ENCODE measurements around the gene TRIM2.

TRIM2 gene

DNA sequence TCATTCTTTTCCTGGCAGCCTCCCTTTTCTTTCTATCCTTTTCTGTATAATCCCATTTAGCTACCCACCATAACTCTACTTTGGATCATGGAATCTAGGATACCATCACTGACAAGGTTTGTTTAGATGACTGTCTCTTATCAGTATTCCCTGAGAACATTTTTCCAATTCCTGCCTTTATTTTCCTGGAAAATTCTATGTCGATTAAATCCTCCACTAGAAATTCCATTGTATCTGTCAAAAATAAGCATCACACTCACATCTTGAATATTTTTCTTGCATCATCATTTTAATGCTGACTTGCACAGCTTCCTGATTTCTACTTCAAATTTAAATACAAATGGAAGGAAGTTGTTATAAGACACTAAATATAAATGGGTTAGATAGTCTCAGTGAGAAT is 20.2 kb downstream of the TRIM2 start:
- no peak for DNase-seq

GRCh38 chr4:153227469-153228075 is 23.3 kb downstream of the TRIM2 start:
- DNase-seq: no peak

- DNase-seq: no peak
Measured at GRCh38 chr4:153228512-153229140, 24.4 kb downstream of the TRIM2 start.

GRCh38 chr4:153229545-153229944 is 25.3 kb downstream of the TRIM2 start:
- DNase-seq: no peak

GRCh38 chr4:153232768-153233167 is 28.5 kb downstream of the TRIM2 start:
- DNase-seq: no peak

DNA sequence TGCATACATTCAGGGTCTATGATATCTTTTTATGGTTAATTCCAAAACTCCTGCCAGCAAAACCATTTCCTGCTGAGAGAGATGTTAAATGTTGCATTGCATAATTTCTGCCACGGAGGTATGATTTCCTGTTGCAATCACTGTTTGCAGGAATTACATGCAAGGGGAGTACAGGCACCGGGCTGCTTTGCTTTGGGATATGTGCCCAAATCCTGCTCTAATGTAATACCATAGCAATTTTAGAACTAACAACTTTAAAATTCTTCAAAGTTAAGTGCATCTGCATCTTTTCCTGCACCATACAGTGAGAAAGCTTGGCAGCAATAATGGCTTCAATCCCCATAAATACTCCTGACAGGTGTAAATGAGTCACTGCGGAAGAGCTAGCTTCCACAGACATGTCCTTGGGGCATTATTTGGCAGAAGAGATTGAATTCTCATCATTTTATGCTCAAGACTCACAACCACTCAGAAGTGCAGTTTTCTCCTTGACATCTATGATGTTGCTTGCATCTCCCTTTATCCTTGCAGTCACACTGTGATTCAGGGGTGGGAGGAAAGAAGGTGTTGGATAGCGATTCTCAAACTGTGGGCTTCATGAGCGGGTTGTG is 29.6 kb downstream of the TRIM2 start:
- DNase-seq: no peak

DNA sequence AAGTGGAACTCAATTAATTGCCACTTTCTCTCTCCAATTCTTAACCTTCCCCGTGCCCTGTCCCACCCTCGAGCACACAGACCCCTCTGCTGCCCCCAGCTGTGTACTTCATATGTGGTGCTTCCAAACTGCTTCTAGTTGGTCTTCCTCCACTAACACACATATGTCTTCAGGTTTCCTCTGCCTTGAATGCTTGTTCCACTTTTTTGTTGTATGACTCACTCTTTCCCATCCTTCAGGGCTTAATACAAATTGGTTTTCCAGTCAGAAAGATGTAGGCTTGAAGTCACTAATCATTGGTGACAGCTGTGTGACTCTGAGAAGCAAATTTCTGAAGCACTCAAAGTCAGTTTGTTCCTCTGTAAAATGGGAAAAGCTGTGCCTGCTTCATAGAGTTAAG is 30.6 kb downstream of the TRIM2 start:
- no peak for DNase-seq

DNA sequence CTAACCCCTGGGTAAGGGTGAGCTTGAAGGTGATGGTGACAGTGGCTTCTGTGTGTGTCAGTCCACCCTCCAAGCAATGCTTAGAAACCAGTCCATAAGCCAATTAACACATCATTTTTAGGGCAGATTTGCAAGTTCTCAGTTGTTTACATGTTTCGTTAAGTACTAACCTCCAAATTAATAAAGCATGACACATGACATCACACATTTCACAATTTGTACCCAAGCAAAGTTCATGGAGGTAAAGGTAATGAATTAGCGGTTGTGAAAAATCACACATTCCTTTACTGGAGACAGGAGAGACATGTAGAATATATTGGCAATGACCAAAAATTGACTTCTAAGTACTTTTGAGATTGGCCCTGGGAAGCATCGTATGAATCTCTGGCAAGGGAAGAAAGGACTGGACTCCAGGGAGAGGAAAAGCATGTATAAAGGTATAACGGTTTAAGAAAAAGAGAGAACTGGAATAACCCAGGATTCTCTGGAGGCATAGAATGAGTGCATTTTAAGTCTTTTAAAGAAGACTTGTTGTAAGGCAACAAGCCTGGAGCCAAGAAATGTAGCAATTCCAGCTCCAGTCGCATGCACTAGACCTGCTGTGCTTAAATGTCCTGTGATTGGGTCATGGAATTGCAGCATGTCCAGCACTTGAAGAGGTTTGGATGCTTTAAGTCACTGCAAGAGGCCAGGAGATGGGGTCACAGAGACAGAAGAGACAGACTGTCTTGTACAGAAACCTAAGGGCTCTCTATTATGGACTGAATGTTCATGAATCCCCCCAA is 34.1 kb downstream of the TRIM2 start:
- DNase-seq: no peak

DNA sequence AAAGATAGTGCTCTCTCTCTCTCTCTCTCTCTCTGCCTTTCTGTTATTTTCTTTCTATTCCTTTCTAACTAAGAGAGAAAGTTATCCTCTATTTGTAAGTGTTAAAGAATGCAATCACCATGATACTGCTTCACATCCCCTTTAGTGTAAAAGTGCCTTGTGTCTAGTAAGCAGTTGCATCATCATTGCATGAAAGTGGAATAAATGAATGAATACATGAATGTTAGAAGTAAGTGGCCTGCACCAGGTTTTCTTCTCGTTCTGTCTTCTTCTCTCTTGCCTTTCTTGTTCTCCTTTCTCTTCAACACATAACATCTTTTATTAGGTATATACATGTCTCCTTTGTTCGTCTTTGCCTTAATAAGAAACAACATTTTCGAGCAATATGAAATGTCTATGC is 35.2 kb downstream of the TRIM2 start:
- no peak for DNase-seq

DNA sequence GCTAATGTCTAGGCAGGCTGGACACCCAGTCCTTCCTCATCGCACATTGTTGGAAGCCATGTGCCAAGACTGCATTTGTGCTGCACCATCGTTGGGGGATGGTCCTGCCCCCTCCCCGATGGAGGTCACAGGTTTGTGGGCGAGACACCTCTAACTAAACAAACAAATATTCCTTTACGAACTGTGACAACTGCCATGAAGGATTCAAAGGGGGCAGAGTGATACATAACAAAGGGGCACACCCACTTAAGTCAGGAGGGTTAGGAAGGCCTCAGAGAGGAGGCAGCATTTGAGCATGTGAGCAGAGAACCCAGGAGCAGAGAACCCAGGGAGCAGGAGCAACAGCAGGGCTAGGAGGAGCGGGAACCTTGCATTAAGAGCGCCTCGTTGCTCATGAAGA is 37.1 kb downstream of the TRIM2 start:
- DNase-seq: no peak

DNA sequence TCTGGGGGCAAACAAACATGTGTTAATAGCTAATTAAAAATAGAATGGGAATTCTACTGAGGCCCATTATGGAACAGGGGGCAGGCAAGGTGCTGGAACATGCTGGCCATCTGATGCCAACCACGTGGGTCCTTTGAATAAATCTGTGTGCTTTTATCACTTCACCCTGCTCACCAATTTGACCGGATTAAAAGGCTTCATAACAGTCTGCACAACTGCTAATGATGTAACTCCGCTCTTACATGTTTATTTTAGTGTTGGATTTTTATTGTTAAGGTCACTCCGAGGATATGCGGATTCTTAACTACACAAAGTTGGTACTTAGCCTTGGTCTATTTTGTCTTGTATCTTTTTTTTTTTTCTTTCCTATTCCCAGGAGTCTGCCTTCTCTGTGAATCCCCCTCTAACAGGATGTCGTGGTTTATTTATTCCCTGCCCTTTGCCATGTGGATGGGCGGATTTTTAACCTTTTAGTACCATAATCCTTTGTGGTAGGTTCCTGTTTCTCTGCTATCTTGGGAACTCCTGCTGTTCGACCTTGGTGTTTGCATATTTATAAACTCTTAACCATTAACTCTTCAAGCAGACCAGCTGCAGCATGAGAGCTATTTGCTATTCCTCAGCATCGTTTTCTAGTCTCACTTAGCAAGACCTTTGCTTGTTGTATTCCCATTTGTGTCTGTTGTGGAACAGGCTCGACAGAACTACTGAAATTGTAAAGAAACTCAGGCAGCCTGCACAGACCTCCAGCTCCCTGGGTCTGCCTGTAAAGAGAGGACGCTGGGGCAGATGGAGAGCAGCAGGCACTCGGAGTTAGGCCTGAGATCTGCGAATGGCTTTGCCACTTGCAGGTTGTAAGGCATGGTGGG is 38.0 kb downstream of the TRIM2 start:
- DNase-seq: no peak

DNA sequence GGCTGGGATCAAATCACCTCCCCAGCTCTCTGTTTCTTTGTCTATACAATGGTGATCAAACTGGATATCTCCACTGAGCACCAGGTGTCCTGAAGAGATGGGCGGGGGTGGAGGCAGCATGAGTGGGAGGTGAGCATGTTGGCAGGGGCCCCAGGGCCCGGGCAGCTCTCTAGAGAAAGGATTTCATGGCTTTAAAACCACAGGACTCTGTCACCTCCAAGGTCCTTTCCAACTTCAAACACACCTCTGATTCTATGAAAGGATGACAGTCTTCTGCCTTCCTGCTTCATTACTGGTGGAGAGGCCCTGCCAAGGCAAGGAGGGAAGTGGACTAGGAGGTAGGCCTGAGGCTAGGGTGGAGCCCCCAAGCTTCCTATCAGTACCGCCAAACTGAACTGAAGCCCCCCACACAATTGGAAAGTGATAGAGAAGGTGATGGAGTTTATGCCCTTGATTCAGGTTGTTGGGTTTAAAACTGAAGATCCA is 38.6 kb downstream of the TRIM2 start:
- no peak for DNase-seq

DNA sequence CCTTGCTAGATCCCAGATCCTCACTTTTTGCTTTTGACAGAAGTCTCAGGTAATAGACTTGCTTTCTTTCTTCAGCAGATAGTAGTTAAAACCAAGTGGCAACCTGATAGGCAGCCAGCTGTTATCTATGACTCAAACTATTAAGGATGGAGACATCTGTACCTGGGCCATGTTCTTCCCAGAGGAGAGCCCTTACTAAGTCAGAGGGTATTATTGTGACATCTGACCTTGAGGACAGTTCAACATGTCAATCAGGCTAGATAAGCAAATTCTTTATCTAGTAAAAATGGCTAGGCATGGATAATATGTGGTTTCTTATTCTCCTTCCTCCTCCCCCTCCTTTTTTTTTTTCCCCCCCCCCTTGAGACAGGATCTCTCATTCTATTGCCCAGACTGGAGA is 39.2 kb downstream of the TRIM2 start:
- DNase-seq: no peak

DNA sequence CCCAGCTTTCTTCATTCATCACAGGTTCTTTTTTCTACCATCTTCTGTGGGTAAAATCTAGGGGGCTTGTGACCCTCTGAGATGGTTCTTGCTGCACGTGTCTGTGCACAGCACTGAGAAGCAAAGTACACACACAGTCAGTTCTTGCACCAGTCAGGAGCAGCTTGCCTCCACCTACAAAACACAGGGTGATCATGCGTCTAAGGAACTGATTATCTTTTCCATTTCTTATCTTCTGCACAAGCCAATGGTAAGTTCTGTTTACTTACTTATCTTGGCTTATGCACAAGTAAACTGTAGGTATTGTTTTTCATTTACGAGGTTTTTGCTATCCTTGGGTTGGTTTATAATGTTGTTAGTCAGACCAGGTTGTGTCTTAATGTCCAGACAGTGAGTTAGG is 40.7 kb downstream of the TRIM2 start:
- no peak for DNase-seq

- DNase-seq: no peak
Measured at GRCh38 chr4:153245775-153246174, 41.5 kb downstream of the TRIM2 start.

DNA sequence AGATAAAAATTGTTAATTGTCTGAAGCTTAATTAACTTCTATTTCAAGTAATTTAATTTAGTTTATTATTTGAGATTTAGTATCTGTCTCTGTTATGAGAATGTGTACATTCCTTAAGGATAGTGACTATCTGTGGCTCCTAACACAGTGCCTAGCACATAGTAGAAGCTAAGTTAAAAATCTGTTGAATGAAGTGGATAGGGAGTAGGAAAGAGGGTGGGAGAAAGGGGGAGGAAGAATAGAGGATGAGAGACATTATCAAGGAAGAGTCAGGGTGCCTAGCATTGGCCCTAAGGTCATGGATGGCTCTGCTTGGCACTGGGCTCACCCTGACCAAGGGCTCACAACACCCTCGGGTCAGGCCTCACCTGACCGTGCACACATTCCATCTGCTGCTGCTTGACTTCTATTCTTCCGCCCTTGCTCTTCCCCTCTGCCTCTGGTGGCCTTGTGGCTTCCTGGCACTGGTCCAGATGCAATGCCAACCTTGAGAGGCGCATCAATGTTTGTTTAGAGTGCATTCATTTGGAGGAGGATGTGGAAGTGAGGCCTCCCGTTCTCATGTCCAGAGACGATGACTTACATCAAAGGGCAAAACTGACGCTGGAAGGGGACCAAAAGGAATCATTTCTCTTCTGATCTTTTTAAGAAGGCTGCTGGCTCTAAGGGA is 42.3 kb downstream of the TRIM2 start:
- DNase-seq: no peak

- DNase-seq: no peak
Measured at GRCh38 chr4:153247116-153247490, 42.9 kb downstream of the TRIM2 start.

- peak in 1 of 4 experiments; percentile 14 for DNase-seq
Measured at GRCh38 chr4:153248641-153249198, 44.5 kb downstream of the TRIM2 start.

GRCh38 chr4:153249199-153250041 is 45.2 kb downstream of the TRIM2 start:
- DNase-seq: peak; percentile 26 to 79 (median 56)

- no peak for DNase-seq
Measured at GRCh38 chr4:153252122-153252521, 47.9 kb downstream of the TRIM2 start.

DNA sequence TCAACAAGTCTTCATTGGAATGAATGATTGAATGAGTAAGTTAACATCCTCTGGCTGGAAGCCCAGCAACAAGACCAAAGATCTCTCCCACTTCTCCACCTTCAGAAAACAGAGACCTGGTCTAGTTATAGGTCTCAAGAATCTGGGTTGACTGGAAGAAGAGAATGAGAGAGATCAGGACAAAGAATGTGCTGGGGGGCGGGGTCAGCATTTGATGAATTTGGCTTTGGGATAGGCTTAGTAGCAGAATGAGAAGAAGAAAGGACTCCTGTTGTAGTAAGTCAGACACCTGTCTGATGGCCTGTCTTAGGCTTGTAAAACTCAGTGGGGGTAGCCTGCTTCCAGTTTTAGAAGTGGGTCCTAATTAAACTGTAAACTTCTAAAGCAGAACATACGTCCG is 51.0 kb downstream of the TRIM2 start:
- DNase-seq: no peak
